HG02943 (cell line): ENCODE results near the gene CFAP97D1.
"Not testable (repeated sequence)": the region's sequence is repeated elsewhere in the genome, so short reads cannot be mapped to it uniquely, and the experiment has no call there.

Experiments used
- ATAC-seq: cut with Tn5 transposase; IDR thresholded peaks from one replicate; pipeline ENCODE4 v1.9.1; 2021; ENCODE audit warnings: mild to moderate bottlenecking, low read depth, moderate library complexity; ENCODE audit not compliant: unreplicated experiment

Gene CFAP97D1

DNA sequence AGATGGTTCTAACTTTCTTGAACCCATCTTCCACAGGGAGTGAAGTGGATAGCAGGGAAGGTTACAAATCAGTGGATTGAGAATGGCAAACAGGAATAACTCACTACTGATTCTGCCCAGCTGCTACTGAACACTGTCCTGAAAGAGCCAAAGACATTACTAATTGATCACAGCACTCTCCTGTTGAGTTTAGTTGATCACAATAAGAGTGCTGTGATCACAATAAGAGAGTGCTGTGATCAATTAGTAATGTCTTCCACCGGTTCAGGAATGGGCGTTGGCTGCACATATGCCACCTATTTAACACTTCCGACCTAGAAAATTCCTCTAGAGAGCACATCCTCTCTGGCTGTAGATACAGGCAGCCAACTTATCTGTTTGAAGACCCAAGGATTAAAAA is 11.4 kb downstream of the CFAP97D1 start:
- no peak for ATAC-seq

DNA sequence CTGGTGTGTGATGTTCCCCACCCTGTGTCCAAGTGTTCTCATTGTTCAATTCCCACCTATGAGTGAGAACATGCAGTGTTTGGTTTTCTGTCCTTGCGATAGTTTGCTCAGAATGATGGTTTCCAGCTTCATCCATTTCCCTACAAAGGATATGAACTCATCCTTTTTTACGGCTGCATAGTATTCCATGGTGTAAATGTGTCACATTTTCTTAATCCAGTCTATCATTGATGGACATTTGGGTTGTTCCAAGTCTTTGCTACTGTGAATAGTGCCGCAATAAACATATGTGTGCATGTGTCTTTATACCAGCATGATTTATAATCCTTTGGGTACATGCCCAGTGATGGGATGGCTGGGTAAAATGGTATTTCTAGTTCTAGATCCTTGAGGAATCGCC is 12.4 kb downstream of the CFAP97D1 start:
- ATAC-seq, result not testable (repeated sequence)

DNA sequence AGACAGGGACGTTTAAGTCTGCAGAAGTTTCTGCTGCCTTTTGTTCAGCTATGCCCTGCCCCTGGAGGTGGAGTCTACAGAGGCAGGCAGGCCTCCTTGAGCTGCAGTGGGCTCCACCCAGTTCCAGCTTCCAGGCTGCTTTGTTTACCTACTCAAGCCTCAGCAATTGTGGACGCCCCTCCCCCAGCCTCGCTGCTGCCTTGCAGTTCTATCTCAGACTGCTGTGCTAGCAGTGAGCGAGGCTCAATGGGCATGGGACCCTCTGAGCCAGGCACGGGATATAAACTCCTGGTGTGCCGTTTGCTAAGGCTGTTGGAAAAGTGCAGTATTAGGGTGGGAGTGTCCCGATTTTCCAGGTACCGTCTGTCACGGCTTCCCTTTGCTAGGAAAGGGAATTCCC is 17.8 kb downstream of the CFAP97D1 start:
- ATAC-seq, result not testable (repeated sequence)

DNA sequence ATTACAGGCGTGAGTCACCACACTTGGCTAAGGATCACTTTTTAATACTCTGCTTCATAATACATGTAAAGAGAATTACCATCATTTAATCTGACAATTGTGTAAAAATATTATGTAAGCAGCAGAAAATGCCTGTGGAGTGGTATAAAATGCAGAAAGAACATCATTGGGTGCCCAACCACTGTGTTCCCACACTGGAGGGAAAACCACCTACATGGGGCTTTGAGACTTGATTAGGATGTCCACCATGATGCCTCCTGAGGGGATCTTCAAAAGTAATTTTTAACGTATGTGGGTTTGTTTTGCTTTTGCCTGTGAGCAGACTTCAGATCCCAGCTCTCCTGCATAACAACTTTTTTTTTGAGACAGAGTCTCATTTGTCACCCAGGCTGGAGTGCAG is 18.8 kb downstream of the CFAP97D1 start:
- no peak for ATAC-seq

DNA sequence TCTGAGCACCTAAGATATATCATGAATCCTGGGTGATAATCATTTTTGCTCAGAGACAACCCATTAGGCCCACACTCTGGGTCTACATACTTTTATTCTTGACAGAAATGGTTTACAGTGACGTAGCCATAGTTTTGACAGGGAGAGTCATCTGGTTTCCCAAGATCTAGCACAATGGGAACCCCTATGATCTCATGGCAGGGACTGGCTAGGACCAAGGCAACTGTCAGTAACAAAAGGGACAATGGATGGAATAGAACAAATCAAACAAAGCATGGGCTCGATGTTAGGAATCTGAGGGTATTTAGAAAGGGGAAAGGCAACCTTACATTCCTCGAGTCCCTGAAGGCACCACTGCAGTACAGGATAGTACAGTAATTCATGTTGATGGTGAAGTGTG is 20.5 kb downstream of the CFAP97D1 start:
- ATAC-seq, result no peak

DNA sequence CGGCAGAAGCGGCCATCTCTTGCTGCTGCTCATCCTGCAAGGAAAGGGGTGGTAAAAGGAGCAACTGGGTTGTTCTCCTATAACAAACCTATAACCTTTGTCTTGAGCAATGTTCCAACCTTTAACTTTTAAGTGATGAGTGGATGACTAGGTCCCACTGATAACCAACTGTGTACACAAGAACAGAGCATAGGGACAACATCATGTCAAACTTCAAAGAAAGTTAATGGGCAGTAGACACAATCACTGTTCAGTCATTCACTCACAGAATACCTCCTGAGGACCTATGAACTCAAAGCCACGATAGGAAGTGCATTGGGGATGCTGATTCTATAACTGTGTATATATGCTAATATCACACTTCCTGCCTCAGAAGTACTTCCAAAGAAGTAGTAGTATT is 21.6 kb downstream of the CFAP97D1 start:
- no peak for ATAC-seq

DNA sequence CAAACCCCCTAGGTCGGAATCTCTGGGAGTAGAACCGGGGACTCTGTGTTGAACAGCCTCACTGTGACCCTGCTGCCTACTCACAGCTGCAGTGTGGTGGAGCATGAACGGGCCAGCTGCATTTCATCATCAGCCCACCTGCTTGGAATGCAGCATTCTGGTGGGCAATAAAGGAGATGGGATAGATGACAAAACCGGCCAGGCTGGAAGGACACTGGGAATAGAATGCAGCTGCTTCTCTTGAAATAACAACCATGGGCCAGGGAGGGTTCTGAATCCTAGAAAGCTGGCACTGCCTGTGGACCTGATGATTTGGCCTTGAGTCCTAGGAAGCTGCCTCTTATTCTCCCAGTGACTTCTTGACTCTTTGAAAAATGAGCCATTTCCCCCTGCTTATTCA is 23.5 kb downstream of the CFAP97D1 start:
- no peak for ATAC-seq

DNA sequence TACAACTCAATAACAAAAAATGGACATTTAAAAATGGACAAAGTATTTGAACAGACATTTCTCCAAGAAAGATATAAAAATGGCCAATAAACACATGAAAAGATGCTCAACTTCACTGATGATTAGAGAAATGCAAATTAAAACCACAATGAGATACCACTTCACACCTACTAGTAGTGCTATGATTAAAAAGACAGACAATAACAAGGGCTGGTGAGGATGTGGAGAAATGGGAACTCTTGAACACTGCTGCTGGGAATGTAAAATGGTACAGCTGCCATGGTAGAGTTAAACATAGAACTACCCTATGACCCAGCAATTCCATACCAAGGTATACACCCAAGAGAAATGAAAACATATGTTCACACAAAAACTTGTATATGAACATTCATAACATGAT is 24.9 kb downstream of the CFAP97D1 start:
- no peak for ATAC-seq

DNA sequence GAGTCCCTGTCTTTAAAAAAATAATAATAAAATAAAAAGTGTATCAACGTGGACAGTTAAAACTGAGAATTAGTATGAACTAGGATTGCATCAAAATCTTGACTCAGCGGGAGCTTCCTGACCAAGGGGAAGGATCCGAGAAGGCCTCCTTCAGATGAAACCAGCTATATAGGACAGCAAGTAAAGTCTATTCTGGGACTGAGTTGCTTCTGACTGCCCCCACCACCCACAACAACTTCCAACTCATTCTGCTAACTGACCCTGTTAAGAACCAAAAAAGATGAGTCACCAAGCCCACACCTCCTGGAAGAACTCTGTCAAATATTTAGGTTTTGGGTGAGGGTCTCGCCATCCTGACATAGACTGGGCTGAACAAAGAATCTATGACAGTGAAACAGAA is 27.8 kb downstream of the CFAP97D1 start:
- no peak for ATAC-seq

DNA sequence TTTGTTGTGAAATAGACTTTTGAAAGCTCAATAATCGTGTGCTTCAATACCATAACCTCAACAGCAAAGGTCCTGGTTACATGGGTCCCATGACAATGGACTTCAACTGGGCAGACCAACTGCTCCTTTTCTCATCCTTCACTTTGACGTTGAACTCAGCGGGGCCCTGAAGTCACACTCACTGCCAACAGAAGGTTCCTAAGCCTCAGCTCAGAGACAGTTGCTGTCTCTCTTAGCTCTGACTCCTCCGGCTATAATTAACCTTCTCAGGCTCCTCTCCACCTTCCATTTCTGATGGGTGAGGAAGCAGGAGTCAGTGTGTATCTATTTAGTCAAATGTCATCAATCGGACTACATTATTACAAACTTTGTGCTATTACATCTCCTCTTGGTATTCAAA is 28.9 kb downstream of the CFAP97D1 start:
- no peak for ATAC-seq

DNA sequence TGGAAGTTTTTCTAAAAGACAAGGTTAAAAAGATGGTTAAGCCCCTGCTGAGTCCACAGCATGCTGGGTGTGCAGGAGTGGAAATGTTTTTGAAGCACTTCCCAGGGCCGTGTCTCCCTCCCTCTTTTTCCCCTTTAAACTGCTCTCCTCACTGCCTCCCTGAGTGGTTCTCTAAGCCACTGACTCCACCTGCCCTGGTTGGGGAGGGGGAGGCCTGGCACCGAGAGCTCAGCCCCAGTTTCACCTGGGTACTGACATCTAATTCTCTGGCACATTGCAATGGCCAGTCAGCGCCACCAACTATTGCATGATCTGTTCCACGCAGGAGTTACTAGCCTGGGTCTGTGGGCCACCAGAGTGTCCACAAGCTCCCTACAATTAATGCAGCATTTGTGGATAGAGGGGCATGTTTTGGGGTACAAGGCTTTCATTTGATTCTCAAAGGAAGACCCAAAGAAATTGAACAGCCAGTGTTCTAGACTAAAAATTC is 30.0 kb downstream of the CFAP97D1 start:
- no peak for ATAC-seq

DNA sequence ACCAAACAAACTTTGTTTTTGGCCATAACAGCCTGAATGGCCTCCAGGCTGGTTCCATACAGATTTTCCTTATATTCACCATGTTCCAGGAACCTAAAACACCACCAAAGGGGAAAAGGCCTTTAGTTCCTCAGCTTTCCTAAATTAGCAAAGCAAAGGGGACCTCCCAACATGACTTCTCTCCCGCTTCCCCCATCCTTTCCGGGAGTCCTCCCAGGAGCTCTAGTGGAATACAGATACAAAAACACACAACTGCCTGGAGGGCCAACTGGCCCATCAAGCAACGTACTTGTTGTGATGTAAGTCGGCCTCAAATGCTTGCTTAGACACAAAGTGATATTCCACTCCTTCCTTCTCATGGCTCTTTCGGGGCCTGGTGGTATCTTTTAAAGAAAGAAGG is 30.6 kb downstream of the CFAP97D1 start:
- no peak for ATAC-seq

DNA sequence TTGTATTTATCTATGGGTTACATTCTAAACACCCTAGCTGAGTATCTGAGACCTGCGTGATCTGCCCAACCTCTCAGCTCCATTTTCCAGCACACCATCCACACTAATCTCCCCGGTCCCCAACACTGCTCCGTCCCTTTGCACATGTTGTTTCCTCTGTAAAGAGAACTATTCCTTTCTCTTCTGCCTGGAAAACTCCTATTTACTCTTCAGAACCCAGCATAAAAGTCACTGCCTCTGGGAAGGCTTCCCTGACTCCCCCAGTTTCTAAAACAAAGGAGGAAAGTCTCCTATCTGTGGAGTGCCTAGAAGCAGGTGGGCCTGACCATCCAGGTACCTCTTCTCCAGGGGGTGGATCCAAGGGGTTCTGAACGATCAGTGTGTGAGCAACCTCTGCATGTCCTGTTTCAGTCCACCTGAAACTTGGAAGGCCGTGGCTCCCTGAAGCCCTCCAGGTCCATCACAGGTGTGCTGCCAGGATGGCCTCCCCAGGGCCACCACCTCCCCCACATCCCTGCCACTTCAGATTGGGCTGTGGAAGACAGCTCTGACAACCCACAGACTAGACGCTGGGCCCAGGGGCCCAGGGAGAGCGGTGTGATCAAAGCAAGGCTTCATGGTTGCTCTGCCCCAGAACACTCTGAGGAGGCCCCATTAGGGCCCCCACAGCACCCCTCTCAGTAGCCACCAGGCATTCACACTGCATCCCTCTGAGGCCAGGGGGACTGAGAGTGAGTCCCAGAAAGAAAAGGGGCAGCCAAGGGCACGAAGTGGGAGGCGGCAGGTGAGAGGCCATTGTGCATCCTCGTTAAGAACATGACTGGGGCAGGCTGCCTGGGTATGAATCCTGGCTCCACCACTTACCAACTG is 32.4 kb downstream of the CFAP97D1 start:
- ATAC-seq, result no peak

DNA sequence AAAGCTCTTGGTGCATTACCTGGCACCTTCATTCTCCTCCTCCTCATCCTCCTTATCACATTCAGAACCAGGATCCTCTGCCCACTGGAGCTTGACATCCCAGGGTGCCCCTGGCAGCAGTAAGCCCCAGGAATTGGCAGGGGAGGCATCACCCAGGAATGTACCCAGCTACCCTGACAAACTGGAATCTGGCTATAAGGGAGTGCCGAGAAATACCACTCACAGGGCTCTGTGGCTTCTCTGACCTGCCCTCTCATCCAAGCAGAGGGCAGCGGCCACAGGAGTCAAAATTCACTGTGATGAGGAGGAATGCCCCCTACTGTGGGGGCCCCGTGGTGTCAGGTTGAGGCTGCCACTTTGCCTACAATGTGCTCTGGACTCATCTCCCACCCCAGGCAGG is 33.2 kb downstream of the CFAP97D1 start:
- no peak for ATAC-seq

DNA sequence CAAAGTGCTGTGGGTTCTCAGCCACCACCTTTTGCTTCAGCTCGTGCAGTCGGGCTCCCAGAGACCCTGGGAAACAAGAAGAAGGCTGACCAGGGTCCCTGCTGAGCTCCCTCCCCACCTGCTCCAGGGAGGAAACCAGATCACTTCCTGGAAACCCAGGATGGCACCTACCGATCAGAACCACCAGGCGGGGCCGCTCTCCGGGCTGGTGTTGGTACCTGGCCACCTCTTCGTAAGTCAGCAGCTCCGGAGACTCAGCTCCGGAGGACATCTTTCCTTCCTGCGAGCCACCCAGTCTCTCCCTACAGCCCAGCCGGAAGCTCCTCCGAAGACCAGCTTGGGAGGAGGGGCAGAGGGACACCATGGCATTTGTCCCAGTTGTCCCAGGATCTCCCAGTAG is 33.8 kb downstream of the CFAP97D1 start:
- ATAC-seq, result no peak

DNA sequence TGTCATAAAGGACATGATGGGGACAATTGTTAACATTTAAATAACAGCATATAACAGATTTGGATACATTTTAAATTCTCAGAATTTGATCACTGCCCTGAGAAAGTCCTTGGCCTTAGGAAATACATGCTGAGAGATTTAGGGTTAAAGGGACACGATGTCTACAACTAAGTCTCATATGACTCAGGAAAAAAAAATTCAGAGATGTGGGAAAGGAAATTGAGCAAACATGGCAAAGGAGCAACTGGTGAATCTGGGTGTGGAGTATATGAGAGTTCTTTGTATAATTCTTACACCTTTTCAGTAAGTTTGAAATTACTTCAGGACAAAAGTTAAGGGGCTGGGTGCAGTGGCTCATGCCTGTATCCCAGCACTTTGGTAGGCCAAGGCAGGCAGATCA is 34.5 kb downstream of the CFAP97D1 start:
- no peak for ATAC-seq

DNA sequence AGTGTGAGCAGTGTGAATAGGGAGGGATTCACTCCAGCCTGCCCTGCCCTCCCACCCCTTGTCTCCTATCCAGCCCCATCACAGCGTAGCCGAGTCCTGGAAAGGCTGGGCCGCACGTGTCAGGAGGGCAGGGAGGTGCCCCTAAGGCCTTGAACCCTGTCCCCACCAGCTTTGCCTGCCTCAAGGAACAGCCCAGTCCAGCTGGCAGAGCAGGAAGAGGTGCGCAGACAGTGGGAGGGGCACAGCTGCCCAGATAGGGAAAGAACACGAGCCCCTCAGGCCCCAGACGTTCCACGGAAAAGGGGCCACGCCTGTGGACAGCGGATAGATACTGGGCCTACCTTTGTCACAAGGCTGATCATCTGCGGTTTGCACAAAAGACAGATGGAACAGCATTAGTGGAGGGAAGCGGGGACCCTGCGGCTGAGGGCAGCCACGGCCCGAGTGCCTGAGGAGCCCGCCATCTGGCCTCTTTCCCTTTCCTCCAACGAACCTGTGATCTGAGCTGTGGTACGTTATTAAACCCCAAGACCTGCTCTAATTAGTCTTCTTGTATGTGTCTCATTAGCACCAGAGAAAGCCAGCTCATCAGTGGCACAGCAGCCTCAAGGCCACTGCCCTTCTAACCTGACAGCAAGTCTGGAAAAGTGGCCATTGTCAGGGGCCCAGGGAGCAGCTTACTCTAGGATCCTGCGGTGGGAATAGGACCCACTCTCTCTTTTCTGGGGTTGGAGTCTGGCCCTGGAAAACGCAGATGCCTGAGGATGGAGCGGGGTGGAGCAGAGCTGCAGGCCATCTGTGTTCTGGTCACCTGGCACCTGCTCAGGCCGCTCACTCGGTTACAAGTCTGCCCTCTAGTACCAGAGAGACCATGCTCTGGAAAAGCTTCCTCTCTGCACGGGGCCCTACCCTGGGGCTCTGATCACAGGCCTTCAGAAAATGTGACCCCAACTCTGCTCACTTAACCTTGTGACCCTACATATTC is 36.4 kb downstream of the CFAP97D1 start:
- ATAC-seq, result no peak

DNA sequence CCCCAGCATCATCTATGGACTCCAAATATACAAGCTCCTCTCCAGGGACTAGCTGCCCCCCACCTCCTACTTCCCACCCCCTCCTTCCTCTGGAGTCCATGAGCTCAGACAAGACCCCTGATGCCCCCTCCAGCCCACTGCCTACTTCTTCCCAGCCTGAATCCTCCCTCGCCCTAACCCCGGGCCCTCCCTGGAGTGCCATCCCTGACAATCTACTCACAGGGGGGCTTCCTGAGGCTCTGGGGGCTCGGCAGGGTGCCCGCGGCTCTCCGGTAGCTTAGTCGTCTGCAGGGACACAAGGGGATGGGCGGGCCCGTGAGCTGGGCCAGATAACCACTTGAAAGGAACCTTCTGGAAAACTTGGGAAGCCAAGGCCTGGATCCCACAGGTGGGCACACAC is 37.6 kb downstream of the CFAP97D1 start:
- ATAC-seq, result no peak

DNA sequence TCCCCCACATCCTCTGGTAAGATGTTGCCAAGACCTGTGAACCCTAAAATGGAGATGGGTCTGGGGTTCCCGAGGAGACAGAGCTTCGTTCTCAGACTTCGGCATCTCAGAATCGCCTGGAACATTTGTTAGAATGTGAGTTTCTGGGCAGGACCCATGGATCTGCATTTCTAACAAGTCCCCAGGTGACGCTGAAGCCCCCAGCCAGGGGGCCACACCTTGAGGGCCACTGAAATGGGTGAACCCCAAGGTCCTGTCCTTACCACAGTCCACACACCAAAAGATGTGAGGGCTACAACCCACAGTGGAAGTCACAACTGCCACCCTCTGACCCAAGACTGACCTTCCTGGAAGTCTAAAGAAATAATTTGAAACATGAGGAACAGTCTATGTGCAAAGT is 38.7 kb downstream of the CFAP97D1 start:
- ATAC-seq, result no peak

DNA sequence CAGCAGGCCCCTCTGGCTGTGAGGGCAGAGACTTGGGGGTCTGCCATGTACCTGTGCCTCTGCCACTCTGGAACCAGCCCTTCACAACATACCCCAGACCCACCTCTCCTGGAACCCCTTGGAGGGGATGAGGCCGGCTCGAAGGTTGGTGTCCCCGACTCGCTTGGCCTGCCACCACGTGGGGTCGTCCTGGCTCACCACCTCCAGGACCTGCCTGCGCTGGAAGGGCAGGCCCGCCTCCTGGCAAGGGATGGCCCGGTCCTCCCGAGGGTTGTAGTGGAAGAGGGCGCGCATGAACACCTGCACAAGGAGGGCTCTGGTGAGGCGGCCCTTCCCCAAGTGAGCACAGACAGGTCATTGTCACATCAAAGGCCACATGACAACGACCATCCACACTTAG is 40.5 kb downstream of the CFAP97D1 start:
- ATAC-seq, result no peak

DNA sequence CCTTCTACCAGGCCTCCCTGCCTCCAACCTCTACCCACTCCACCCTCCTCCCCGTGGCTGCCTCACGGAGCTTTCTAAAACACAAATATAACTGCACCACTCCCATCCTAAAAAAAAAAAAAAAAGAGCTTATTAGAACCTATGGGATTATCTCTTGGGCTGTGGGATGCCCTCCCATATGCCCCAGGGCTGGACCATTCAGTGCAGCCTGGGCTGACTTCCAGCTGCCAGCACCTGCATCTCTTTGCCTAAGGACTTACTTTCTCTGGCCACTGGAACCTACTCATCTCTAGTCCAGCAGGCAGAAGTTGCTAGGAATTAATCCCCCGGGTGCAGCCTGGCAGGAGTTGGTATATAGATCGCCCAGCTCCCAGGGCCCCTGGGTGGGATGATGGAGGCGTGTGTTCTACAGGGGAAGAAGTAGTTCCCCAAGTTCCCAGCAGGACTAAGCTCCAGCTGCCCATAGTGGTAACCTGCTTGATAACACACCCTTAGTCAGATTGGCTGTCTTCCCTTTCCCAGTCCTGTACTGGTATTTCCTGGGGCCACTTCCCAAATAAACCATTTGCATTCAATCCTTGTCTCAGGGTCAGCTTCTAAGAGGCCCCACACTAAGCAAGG is 42.4 kb downstream of the CFAP97D1 start:
- ATAC-seq, result no peak
